ENCODE measurements around the gene C10orf105.

GRCh38 chr10:71723311-71723710 lies 3.7 kb upstream of the C10orf105 start:
- no peak for TF ChIP-seq CTCF (IDR thresholded peaks at IDR 0.05)
- TF ChIP-seq POLR2A (IDR thresholded peaks at IDR 0.05), result no peak
